Stimulated activated CD4-positive, alpha-beta T cell treated with anti-CD3 and anti-CD28 coated beads, Interleukin-12 subunit alpha, Interleukin-12 subunit beta, amount 100 ng/mL, for 4 hours (primary cell): ENCODE results near the gene NR1H3.
"Not testable (repeated sequence)": the region's sequence is repeated elsewhere in the genome, so short reads cannot be mapped to it uniquely, and the experiment has no call there.

Experiments used
- DNase-seq: peaks from one replicate; pipeline ENCODE4 v3.0.0-alpha.2; 2020

The NR1H3 gene

DNA sequence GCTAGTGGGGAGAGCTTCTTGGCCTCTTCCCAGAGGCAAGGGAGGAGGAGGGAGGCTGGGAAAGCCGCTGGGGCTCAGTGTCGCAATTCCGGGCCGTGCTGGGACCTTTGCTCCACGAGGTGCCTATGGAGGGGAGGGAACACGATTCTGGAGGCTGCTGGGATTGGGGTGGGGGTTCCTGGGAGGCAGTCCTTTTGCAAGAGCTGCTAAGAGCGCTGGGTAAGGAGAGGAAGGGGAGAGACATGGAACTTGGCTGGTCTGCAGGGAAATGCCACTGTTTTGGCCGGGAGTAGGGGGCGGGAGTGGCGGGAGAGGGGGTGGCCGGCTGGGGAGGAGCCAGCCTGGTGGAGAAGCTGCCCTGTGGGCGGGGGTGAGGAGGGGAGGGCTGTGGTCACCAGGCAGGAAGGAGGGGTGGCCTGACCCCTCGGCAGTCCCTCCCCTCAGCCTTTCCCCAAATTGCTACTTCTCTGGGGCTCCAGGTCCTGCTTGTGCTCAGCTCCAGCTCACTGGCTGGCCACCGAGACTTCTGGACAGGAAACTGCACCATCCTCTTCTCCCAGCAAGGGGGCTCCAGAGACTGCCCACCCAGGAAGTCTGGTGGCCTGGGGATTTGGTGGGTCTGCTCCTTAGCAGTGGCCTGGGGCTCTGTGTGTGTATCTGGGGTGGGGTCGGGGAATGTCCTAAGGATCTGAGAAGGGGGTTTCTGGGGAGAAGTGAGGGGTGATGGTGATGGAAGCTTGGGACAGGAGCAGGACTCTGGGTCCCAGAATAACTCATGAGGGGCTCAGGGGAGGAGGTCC, at the start of gene NR1H3:
Gene NR1H3, plus strand, starts transcription at position 480 of the 800 bp plus-strand sequence. CDS start 1,221 bp downstream, outside the sequence.
- DNase-seq, result no peak

- DNase-seq, result not testable (repeated sequence)
Measured at GRCh38 chr11:47208008-47208552, 49.7 kb upstream of the NR1H3 start.

GRCh38 chr11:47208628-47209027, 49.2 kb upstream of the NR1H3 start:
- DNase-seq, result no peak

DNA sequence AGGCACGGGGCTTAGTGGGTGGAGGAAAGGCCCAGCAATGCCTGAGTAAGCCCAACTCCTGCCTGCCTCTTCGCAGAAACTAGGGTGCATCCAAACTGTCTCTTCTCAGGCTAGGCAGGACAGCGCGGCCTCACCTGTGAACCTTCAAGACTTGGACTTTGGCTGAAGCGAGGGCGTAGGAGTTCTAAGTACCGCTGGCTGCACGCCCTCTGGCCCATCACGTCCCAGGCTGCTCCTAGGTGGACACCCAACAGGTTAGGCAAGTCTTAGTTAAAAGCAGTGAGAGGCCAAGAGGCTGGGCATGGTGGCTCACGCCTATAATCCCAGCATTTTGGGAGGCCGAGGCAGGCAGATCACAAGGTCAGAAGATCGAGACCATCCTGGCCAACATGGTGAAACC, 44.9 kb upstream of the NR1H3 start:
- no peak for DNase-seq

- peak; percentile 73 for DNase-seq
Measured at GRCh38 chr11:47213950-47214565, 43.7 kb upstream of the NR1H3 start.

DNA sequence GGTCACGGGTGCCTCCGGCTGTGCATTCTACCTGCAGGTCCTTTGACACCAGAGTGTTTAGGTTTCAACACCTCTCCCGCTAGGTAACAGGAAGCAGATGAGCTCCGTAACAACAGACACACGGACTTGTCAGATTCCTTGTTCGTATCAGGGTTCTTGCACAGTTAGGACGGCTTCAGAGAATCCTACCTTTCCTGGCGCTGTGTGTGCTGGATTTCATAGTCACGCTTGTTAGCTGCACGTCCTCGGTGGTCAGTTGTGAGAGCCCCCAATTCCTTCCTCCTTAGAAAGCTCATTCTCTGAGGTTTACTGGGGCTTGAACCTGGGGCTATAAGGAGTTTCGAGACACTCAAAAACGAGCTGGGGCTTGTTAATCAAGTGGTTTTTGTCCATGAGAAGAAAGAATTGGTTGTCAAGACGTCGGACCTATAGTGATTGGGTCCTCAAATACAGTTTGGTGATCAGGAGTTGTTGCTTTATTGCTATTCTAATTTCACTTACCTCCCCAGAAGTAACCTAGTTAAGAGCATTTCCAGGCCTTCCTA, 42.4 kb upstream of the NR1H3 start:
- no peak for DNase-seq

GRCh38 chr11:47216121-47216798, 41.5 kb upstream of the NR1H3 start:
- DNase-seq, result peak; percentile 64

DNA sequence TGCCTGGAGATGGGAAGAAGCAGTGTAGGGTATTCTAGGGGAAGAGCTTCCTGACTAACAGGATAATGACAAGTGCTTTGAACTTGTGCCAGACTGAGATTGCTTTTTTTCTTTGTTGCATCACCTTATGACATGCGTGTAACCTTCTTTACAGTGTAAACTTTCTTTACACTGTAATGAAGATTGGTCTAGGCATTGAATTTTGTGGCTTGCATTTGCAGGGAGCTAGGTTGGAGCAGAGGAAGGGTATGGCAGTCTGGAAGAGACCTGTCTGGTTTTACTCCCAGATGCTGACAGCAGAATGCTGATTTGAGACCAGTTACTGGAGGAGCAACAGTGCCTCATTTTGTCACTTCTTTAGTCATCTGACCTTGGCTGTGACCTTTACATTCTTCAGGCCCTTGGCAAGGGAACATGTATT, 37.4 kb upstream of the NR1H3 start:
- no peak for DNase-seq

DNA sequence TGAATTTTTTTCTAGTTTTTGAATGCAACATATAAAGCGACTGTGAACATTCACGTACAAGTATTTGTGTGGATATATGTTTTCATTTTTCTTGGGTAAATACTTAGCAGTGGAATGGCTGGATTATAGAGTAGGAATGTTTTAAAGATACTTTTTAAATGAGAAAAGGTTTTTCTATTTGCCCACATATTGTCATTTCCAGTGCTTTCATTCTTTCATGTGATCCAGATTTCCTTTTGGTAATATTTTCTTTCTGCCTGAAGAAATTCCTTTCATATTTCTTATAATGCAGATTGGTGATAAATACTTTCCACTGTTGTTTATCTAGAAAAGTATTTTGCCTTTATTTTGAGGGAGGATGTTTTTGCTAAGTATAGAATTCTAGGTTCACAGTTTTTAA, 35.1 kb upstream of the NR1H3 start:
- DNase-seq, result no peak

DNA sequence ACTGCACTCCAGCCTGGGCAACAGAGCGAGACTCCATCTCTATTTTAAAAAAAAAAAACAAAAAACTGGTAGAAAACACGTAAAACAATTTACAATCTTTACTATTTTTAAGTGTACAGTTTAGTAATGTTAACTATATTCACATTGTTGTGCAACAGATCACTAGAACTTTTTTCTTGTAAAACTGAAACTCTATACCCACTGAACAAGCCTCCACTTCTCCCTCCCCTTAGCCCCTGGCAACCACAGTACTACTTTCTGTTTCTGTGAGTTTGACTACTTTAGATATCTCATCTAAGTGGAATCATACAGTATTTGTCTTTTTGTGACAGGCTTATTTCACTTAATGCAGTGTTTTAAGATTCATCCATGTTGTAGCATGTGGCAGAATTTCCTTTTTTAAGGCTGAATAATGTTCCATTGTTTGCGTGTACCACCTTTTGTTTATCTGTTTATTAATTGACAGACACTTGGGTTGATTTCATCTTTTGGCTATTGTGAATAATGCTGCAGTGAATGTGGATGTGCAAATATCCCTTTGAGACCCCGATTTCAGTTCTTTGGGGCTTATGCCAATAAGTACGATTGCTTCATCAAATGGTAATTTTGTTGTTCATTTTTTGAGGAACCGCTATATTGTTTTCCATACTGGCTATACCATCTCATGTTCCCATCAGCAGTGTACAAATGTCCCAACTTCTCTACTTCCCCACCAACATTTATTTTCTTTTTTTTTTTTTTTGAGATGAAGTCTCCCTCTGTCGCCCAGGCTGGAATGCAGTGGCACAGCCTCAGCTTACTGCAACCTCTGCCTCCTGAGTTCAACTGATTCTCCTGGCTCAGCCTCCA, 32.0 kb upstream of the NR1H3 start:
- DNase-seq, result no peak

DNA sequence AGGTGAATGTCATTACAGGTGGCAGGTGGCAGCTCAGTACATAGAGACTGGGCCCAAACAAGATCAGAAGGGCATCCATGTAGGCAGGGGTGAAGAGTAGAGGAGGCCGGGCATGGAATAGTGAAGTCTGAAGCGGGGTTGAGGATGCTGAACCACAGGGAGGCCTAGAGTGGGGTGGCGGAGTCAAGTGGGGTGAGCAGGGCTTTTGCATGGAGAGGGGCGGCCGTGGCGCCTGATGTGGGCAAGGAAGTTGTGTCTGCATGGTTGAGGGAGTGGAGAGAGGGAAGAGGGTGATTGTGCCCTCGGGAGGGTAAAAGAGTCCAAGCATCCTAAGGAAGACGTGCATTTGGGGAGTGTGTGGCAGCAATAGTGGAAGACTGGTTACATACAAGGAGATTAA, 28.6 kb upstream of the NR1H3 start:
- DNase-seq, result no peak

DNA sequence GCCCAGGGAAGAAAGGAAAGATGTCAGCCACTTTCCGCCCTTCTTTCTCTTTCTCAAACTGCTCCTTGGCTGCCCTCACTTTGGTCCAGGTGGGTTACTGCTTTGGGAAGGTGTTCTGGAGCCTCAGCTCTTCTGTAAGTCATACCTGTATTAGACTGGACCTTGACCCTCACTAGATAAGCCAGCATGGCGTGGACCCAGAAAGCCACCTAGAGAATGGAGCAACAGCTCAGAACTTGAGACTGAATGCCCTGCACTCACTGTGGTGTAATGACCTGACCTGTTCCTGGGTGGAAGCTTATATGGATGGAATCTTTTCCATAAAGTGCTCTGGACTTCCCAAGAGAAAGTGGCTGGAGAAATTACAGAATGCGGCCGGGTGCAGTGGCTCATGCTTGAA, 24.7 kb upstream of the NR1H3 start:
- no peak for DNase-seq

- DNase-seq, result no peak
Measured at GRCh38 chr11:47233989-47234668, 23.7 kb upstream of the NR1H3 start.

DNA sequence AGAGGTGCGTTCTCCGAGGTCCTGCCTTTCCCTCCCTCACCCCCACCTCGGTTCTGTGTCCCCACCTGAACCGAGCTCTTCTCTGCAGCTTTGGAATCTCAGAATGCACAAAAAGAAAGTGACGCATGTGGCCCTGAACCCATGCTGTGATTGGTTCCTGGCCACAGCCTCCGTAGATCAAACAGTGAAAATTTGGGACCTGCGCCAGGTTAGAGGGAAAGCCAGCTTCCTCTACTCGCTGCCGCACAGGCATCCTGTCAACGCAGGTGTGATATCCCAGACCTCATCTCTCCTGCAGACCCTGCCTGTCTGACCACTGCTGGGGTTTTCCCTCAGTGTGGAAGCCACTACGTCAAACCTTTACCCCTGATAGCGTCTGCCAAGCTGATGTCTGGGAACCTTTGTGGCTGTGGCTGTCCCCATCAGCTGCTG, 23.1 kb upstream of the NR1H3 start:
- peak; percentile 14 for DNase-seq

- DNase-seq, result no peak
Measured at GRCh38 chr11:47235163-47235562, 22.6 kb upstream of the NR1H3 start.

GRCh38 chr11:47236482-47236881, 21.3 kb upstream of the NR1H3 start:
- DNase-seq, result no peak

DNA sequence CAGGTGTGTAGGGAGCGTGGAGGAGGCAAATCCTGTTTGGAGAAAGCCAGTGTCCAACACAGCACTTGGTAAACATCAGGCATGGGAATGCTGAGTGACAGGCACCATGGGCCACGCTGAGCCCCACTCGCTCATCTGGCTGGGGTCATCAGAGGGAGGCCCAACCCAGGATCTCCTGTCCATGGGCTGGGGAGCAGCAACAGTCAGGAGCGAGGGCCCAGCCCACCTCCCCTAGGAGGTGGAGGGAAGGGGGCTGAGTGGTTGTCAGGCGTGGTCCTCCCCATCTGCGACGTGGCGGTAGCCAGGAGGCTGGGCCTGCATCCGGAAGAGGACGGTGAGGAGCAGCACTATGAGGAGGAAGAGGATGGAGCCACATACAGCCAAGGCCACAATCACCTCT, 17.9 kb upstream of the NR1H3 start:
- DNase-seq, result no peak

DNA sequence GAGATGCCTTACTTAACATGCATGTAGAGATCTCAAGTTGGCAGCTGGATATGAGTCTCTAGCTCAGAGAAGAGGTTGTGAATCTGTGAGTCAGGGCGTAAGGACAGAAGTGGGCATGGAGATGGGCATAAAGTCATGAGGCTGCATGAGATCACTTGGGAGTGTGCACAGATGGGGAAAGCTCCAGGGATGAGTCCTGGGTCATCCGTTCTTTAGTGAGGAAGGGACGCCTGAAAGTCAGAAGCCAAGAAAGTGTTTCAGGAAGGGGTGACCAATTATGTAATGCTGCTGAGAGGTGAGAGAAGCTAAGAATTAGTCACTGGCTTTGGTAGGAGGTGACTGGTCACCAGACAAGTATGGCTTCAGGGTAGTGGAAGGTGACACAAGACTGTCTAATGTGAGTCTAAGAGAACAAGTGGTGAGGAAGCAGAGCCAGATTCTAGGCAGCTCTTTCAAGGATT, 15.9 kb upstream of the NR1H3 start:
- no peak for DNase-seq

DNA sequence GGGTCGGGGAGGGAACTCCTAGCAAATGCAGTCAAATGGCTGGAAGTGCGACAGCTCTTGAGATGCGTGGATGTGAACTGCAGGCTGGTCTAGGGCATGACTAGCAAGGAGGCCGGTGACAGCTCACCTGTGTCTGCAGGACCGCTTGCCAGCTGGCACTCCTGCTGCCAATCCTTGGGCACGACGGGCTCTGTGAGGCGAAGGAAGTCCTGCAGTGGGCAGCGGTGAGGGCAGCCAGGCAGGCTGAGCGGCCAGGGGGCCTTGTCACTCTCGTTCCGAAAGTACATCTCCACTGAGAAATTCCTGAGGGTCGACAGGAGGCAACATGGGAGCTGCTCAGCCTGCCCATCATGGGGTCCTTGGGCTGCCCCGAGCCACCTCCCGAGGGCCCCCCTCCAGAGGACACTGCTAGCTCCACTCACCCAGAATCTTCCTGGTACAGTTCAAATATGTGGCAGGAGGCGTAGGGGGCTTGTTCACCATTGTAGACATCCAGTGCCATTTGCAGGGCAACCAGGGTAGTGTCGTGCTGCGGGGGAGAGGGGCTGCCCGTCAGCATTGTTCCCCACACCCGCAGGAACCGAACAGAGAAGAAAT, 15.1 kb upstream of the NR1H3 start:
- no peak for DNase-seq

DNA sequence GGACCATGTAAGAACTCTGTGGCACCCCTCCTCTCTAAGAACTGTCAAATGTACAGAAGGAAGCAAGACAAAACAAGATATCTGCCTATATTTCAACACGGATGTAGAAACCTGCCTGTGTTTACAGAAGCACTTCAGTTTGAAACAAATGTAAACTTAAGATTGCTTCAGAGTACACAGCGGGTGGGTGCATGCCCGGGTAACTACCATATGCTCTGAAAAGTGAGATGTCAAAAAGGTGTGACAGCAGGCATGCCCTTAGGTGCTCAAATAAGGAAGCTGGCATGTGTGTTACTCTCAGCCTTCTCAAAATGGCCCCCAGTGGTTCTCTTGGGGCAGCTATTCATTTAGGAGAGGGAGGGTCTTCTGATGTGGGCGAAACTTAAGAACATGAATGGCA, 14.3 kb upstream of the NR1H3 start:
- no peak for DNase-seq
